ENCODE results near the gene SMAD2.

SMAD2 gene

GRCh38 chr18:47928466-47928865 is 2.0 kb downstream of the SMAD2 start:
- in situ Hi-C loops (cut with HindIII; ENCODE audit: low pct_unique_long_range_greater_than_20kb, low sequenced_read_pairs): no loop called here
- TF ChIP-seq JUND (IDR thresholded peaks at IDR 0.05; ENCODE audit: low read depth): no peak
- no peak for DNase-seq (ENCODE audit: low read depth in 1 of 2, low spot score in 1 of 2)

GRCh38 chr18:47926101-47926850 is 4.2 kb downstream of the SMAD2 start:
- no peak for TF ChIP-seq JUND (IDR thresholded peaks at IDR 0.05; ENCODE audit: low read depth)
- no peak for DNase-seq (ENCODE audit: low read depth in 1 of 2, low spot score in 1 of 2)
- in situ Hi-C loops (cut with HindIII; ENCODE audit: low pct_unique_long_range_greater_than_20kb, low sequenced_read_pairs): no loop called here

GRCh38 chr18:47919916-47920315 is 10.5 kb downstream of the SMAD2 start:
- no peak for DNase-seq (ENCODE audit: low read depth in 1 of 2, low spot score in 1 of 2)
- in situ Hi-C loops (cut with HindIII; ENCODE audit: low pct_unique_long_range_greater_than_20kb, low sequenced_read_pairs): no loop called here
- no peak for TF ChIP-seq JUND (IDR thresholded peaks at IDR 0.05; ENCODE audit: low read depth)

- in situ Hi-C loops (cut with HindIII; ENCODE audit: low pct_unique_long_range_greater_than_20kb, low sequenced_read_pairs): no loop called here
Measured at GRCh38 chr18:47917923-47918610, 12.4 kb downstream of the SMAD2 start.

GRCh38 chr18:47915930-47916329 is 14.5 kb downstream of the SMAD2 start:
- no peak for DNase-seq (ENCODE audit: low read depth in 1 of 2, low spot score in 1 of 2)
- in situ Hi-C loops (cut with HindIII; ENCODE audit: low pct_unique_long_range_greater_than_20kb, low sequenced_read_pairs): no loop called here
- TF ChIP-seq JUND (IDR thresholded peaks at IDR 0.05; ENCODE audit: low read depth): no peak

More at GRCh38 chr18:47917923-47918610, 12.4 kb downstream of the SMAD2 start:
- no peak for TF ChIP-seq JUND (IDR thresholded peaks at IDR 0.05; ENCODE audit: low read depth)
- DNase-seq (ENCODE audit: low read depth in 1 of 2, low spot score in 1 of 2): no peak

- DNase-seq (ENCODE audit: low read depth in 1 of 2, low spot score in 1 of 2): no peak
- in situ Hi-C loops (cut with HindIII; ENCODE audit: low pct_unique_long_range_greater_than_20kb, low sequenced_read_pairs): no loop called here
- no peak for TF ChIP-seq JUND (IDR thresholded peaks at IDR 0.05; ENCODE audit: low read depth)
Measured at GRCh38 chr18:47915229-47915628, 15.2 kb downstream of the SMAD2 start.

GRCh38 chr18:47912794-47913585 is 17.5 kb downstream of the SMAD2 start:
- TF ChIP-seq JUND (IDR thresholded peaks at IDR 0.05; ENCODE audit: low read depth): no peak

GRCh38 chr18:47912343-47912742 is 18.1 kb downstream of the SMAD2 start:
- DNase-seq (ENCODE audit: low read depth in 1 of 2, low spot score in 1 of 2): no peak
- TF ChIP-seq JUND (IDR thresholded peaks at IDR 0.05; ENCODE audit: low read depth): no peak
- in situ Hi-C loops (cut with HindIII; ENCODE audit: low pct_unique_long_range_greater_than_20kb, low sequenced_read_pairs): no loop called here

More at GRCh38 chr18:47912794-47913585, 17.5 kb downstream of the SMAD2 start:
- no peak for DNase-seq (ENCODE audit: low read depth in 1 of 2, low spot score in 1 of 2)
- in situ Hi-C loops (cut with HindIII; ENCODE audit: low pct_unique_long_range_greater_than_20kb, low sequenced_read_pairs): no loop called here

- no peak for TF ChIP-seq JUND (IDR thresholded peaks at IDR 0.05; ENCODE audit: low read depth)
- in situ Hi-C loops (cut with HindIII; ENCODE audit: low pct_unique_long_range_greater_than_20kb, low sequenced_read_pairs): no loop called here
- DNase-seq (ENCODE audit: low read depth in 1 of 2, low spot score in 1 of 2): no peak
Measured at GRCh38 chr18:47911877-47912276, 18.6 kb downstream of the SMAD2 start.

- in situ Hi-C loops (cut with HindIII; ENCODE audit: low pct_unique_long_range_greater_than_20kb, low sequenced_read_pairs): no loop called here
- no peak for DNase-seq (ENCODE audit: low read depth in 1 of 2, low spot score in 1 of 2)
- no peak for TF ChIP-seq JUND (IDR thresholded peaks at IDR 0.05; ENCODE audit: low read depth)
Measured at GRCh38 chr18:47909484-47909883, 21.0 kb downstream of the SMAD2 start.

- in situ Hi-C loops (cut with HindIII; ENCODE audit: low pct_unique_long_range_greater_than_20kb, low sequenced_read_pairs): no loop called here
- no peak for TF ChIP-seq JUND (IDR thresholded peaks at IDR 0.05; ENCODE audit: low read depth)
- no peak for DNase-seq (ENCODE audit: low read depth in 1 of 2, low spot score in 1 of 2)
Measured at GRCh38 chr18:47908592-47908991, 21.9 kb downstream of the SMAD2 start.

- no peak for DNase-seq (ENCODE audit: low read depth in 1 of 2, low spot score in 1 of 2)
- TF ChIP-seq JUND (IDR thresholded peaks at IDR 0.05; ENCODE audit: low read depth): no peak
Measured at GRCh38 chr18:47906408-47906807, 24.1 kb downstream of the SMAD2 start.

GRCh38 chr18:47903809-47904208 is 26.6 kb downstream of the SMAD2 start:
- in situ Hi-C loops (cut with HindIII; ENCODE audit: low pct_unique_long_range_greater_than_20kb, low sequenced_read_pairs): no loop called here
- DNase-seq (ENCODE audit: low read depth in 1 of 2, low spot score in 1 of 2): no peak

More at GRCh38 chr18:47906408-47906807, 24.1 kb downstream of the SMAD2 start:
- in situ Hi-C loops (cut with HindIII; ENCODE audit: low pct_unique_long_range_greater_than_20kb, low sequenced_read_pairs): no loop called here

More at GRCh38 chr18:47903809-47904208, 26.6 kb downstream of the SMAD2 start:
- no peak for TF ChIP-seq JUND (IDR thresholded peaks at IDR 0.05; ENCODE audit: low read depth)
